ENCODE data around the gene FAM90A26.
A peak's percentile ranks its signal among the peaks of the same experiment; 100 is the strongest.
"Not testable (repeated sequence)": the region's sequence is repeated elsewhere in the genome, so short reads cannot be mapped to it uniquely, and the experiment has no call there.

The FAM90A26 gene, protein sequence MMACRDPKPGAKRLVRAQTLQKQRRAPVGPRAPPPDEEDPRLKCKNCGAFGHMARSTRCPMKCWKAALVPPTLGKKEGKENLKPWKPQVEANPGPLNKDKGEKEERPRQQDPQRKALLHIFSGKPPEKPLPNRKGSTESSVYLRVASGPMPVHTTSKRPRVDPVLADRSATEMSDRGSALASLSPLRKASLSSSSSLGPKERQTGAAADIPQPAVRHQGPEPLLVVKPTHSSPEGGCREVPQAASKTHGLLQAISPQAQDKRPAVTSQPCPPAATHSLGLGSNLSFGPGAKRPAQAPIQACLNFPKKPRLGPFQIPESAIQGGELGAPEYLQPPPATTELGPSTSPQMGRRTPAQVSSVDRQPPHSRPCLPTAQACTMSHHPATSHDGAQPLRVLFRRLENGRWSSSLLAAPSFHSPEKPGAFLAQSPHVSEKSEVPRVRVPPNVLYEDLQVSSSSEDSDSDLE

DNA sequence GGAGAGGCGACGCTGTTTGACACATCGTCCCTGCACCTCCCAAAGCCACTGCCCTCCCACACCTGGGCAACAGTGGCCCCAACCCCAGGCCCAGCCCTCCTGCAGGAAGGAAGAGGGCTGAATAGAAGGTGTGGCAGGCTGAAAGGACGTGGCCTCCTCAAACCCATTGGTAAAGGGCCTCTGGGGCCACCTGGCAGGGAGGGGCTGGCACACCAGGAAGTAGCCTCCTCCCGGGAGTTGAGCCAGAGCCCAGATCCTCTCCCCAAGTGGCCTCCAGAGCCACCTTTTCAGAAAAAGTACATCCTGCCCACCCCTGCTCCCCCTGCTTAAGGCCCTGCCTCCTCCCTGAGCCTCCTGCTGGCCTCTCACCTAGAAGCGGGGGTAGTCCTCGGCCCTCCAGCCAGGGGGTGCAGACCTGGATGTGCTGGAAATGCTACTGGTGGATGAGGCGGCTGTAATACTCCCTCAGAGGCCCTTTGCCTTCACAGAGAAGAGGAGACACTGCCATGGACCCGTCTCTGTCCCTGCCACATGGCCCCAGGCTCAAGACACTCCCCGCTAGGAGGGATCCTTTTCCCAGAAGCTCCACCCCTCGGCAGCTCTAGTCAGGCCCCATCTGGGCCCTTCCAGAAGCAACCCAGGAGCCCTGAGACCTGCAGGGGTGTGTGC lies at the start of gene FAM90A26:
Gene FAM90A26 (plus strand): TSS at position 619 of the 669 bp plus-strand sequence. CDS start 2,764 bp downstream, outside the sequence.
- DNase-seq = not testable (repeated sequence)

DNA sequence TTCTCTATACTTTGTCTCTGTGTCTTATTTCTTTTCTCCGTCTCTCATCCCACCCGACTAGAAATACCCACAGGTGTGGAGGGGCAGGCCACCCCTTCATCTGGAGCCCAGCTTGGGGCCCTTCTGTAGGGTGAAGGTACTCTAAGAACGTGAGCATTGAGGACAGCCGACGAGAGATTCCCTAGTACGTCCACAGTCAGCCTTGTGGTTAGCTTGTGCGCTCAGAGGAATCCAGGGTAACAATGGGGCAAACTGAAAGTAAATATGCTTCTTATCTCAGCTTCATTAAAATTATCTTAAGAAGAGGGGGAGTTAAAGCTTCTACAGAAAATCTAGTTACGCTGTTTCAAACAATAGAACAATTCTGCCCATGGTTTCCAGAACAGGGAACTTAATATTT lies 47.5 kb upstream of the FAM90A26 start:
- not testable (repeated sequence) for DNase-seq

DNA sequence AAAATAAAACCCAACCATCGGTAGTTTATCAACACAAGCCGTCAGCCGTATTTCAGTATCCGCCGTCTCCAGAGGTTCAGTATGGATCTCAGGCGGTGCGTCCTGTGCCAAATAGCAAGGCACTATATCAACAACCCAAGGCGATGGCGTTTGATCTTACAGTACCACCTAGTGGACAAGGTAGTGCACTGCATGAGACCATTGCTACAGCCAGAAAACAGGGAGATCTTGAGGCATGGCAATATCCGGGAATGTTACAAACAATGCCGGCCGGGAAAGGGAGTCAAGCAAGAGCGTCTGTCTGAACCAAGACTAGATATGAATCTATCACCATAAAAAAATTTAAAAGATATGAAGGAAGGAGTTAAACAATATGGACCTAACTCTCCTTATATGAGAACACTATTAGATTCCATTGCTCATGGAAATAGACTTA lies 46.6 kb upstream of the FAM90A26 start:
- DNase-seq = not testable (repeated sequence)

DNA sequence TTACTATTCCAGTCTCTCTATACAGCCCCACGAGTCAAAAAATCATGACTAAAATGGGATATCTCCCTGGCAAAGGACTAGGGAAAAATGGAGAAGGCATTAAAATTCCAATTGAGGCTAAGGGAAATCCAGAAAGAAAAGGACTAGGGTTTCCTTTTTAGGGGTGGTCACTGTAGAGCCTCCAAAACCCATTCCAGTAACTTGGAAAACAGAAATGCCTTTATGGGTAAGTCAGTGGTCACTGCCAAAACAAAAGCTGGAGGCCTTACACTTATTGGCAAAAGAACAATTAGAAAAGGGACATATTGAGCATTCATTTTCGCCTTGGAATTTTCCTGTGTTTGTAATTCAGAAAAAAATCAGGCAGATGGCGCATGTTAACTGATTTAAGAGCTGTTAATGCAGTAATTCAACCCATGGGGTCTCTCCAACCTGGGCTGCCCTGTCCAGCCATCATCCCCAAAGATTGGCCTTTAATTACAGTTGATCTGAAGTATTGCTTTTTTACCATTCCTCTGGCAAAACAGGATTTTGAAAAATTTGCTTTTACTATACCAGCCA lies 44.5 kb upstream of the FAM90A26 start:
- not testable (repeated sequence) for DNase-seq

DNA sequence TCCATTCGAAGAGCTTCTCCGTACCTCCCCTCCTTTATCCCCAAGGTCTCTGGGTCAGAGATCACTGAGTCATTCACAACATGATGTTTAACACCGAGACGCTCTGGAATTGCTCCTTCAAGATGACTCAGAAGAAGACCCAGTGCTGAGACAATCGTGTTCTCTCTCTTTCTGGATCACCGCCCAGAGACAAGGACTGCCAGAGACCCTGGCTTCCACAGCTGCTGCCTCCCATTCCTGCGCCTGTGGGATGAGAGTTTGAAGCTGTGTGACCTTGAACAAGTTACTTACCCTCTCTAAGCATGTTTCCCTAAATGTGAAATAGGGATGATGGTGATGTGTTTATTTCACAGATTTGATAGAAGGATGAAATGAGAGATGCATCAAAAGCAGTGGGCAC lies 38.8 kb upstream of the FAM90A26 start:
- not testable (repeated sequence) for DNase-seq

DNA sequence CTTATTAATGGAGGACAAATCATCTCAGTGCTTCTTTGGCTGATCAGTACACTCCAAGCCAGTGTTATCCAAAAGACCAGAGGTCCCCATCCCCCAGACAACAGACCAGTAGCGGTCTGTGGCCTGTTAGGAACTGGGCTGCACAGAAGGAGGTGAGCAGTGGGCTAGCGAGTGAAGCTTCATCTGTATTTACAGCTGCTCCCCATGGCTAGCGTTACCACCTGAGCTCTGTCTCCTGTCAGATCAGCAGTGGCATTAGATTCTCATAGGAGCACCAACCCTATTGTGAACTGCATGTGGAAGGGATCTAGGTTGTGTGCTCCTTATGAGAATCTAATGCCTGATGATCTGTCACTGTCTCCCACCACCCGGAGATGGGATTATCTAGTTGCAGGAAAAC lies 37.4 kb upstream of the FAM90A26 start:
- not testable (repeated sequence) for DNase-seq

DNA sequence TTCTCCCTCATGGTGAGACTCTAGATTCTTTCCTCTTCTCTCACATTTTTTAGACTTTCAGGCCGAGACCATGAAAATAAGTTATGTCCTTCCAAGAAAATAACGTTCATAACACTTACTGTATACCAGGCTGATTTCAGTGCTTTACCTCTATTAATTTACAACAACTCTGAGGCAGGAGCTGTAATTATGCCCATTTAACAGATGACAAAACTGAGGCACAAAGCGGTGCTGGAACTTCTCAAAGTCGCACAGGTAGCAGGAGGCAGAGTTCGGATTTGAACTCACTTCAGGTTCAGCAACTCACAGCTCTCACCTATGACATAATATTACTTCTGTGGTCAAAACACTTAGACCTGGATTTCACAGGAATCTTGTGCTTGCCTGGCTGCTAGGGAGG lies 36.2 kb upstream of the FAM90A26 start:
- not testable (repeated sequence) for DNase-seq

DNA sequence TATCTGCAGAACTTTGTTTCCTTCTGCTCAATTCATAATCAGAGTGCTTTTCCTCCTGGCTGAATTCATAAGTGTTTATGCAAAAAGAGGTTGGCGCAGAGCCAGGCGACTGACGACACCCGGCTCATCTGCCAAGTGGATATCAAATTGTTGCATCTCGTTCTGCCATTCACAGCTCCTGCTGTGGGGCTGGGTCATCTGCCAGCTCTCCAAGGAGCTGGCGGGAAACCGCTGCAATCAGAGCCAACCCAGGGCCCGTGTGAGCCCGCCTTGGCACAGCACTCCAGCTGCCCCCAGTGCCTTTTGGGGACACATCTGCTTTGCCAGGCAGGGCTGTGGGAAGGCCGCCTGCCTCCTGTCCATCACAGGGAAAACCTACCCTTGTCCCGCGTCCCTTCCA lies 35.7 kb upstream of the FAM90A26 start:
- DNase-seq = not testable (repeated sequence)

DNA sequence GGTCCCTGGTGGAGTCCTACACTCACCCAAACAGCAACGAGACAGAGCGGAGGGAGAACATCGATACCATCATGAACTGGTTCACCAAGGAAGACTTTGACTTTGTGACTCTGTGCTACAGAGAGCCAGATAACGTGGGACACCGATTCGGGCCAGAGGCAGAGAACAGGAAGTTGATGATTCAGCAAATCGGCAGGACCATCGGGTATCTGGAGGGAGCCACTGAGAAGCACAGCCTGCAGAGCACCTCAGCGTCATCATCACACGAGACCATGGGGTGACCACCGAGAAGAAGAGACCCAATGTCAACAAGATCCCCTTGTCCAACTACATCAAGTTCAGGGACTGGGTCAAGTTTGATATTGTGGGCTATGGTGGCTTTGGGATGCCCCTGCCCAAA lies 29.2 kb upstream of the FAM90A26 start:
- not testable (repeated sequence) for DNase-seq

DNA sequence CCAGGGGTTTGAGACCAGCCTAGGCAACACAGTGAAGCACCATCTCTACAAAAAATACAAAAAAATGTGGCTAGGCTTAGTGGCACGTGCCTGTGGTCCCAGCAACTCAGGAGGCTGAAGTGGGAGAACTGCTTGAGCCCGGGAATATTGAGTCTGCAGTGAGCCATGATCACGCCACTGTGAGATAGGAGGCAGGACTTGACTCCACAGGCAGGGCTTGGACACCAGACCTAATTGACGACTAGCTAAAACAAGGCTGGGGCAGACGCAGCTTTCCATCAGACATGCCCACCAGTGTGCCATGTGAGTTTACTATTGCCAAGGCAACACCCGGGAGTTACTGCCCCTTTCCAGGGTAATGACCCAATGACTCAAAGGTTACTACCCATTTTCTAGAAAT lies 27.4 kb upstream of the FAM90A26 start:
- DNase-seq = not testable (repeated sequence)

DNA sequence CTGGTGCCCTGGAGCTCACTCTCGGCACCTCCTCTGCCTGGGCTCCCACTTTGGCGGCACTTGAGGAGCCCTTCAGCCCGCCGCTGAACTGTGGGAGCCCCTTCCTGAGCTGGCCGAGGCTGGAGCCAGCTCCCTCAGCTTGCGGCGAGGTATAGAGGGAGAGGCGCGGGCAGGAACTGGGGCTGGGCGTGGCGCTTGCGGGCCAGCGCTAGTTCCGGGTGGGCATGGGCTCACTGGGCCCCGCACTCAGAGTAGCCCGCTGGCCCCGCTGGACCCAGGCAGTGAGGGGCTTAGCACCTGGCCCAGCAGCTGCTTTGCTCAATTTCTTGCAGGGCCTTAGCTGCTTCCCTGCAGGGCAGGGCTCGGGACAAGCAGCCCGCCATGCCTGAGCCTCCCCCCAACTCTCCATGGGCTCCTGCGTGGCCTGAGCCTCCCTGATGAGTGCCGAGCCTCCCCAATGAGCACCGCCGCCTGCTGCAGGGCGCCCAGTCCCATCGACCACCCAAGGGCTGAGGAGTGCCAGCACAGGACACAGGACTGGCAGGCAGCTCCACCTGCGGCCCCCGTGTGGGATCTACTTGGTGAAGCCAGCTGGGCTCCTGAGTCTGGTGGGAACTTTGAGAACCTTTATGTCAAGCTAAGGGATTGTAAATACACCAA lies 26.7 kb upstream of the FAM90A26 start:
- DNase-seq = no peak

DNA sequence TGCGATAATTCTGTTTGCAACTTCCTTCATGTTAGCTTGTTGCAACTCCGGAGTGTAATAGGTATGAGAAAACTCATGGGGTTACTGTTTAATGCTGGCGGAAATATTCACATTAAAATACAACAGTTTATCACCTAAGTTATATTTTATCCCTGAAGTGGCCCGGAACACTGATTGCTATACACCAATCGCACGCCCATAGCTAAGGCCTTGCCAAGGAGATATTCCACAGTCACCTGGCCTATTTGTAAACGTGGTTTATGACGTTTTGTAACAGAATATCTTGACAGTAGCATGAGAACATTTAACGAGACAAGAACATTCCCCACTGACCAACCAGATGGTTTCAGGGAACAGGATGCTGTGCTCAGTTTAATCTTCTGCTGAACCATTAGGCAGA lies 23.2 kb upstream of the FAM90A26 start:
- no peak for DNase-seq

DNA sequence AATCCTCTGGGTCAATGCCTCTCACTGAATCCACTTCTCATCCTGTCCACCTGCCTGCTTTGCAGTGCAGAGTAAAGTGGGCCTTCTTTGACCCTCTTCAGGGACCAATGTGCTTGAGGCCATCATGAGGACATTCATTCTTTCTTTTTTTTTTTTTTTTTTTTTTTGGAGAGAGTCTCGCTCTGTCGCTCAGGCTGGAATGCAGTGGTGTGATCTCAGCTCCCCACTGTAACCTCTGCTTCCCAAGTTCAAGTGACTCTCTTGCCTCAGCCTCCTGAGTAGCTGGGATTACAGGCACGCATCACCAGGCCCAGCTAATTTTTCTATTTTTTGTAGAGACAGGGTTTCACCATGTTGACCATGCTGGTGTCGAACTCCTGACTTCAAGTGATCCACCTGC lies 22.8 kb upstream of the FAM90A26 start:
- not testable (repeated sequence) for DNase-seq

DNA sequence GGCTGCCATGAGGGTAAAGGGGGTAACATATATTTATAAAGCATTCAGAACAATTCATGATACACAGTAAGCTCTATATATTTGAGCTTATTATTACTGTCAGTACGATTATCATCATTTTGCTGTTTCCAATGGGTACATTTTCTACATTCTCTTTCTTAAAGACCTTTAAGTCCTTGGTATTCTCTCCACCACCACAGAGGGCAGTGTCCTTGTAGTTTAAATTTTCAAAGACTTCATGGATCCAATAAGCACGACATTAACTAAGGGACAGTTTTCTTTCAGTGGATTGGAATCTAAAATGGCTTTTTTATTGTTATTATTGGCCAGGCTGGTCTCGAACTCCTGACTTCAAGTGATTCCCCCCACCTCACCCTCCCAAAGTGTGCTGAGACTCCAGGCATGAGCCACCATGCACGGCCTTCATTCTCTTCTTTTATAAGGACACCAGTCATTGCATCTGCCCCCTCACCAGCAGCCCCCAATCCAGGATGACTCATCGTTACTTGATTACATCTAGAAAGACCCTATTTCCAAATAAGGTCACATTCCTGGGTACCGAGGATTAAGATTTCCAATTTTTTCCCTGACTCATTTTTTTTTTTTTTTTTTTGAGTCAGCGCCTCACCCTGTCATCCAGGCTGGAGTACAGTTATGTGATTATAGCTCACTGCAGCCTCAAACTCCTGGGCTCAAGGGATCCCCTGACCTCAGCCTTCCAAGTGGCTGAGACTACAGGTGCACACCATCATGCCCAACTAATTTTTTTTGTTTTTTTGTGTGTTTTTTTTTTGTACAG lies 21.4 kb upstream of the FAM90A26 start:
- DNase-seq = not testable (repeated sequence)

DNA sequence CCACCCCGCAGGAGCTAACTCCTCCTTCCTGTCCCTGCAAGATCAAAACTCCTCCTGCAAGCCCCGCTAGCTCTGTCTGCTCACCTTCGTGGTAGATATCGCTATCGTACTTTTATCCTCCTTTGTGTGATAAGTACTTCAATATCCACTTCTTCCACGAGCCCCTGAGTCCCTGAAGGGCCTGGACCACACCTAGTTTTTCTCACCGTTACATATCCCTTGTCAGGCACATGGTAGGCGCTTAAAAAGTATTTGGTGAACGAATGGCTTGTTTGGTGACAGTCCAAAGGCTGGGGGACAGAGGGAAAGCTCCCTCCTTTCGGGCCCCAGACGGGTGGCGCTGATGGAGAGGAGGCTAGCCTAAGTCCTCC lies 18.4 kb upstream of the FAM90A26 start:
- not testable (repeated sequence) for DNase-seq

DNA sequence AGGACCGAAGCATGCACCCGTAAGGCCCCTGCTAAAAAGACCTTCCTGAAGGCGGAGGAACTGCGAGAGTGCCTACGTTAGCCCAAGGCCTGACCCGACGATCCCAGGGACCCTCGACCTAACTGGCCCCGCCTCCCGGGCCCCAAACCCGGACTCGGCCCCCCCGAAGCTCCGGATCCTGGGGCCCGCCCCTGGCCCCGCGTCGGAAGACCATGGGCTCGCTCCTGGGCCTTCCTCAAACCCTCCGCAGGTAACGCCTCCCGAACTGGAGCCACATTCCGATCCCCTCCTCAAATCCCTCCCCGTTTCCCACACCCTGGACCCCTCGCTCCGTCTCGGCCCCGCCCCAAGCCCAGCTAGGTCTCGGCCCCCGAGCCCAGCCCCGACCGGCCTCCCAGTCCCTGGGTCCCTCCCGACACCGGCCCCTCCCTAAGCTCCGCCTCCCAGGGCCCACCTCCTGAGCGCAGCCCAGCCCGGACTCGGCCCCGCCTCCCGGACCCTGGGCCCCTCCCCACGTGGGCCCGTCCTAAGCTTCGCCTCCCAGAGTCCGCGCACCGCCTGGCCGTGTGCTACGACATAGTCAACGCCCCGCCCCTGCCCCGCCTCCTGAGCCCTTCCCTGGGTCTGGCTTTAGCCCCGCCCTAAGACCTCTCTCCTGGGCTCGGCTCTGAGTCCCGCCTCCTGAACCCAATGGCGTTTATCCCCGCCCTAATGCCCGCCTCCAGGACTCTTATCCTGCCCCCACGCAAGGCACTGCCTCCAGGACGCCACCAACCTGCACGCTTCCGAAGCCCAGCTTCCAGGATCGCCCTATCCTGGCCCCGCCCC lies 17.8 kb upstream of the FAM90A26 start:
- DNase-seq = peak; percentile 8

DNA sequence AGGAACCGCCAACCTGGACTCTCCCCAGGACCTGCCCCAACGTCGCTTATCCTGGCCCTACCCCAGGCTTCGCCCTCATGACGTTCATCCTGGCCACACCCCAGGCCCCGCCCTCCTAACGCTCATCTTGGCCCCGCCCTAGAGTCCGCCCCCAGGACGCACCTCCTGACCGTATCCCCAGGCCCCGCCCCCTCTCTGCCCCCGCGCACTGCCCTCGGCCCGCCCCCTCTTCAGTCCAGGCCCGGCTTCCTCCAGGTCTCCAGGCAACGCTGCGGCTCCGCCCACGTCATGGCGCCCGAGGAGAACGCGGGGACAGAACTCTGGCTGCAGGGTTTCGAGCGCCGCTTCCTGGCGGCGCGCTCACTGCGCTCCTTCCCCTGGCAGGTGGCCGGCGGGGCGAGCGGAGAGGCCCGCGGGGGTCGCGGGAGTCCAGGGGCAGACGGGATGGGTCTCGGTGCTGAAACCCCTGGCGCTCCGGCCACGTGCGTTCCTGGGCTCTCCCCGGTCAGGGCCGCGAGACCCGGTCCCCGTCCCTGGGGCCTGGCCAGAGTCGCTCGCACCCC lies 17.1 kb upstream of the FAM90A26 start:
- peak; percentile 0 for DNase-seq

DNA sequence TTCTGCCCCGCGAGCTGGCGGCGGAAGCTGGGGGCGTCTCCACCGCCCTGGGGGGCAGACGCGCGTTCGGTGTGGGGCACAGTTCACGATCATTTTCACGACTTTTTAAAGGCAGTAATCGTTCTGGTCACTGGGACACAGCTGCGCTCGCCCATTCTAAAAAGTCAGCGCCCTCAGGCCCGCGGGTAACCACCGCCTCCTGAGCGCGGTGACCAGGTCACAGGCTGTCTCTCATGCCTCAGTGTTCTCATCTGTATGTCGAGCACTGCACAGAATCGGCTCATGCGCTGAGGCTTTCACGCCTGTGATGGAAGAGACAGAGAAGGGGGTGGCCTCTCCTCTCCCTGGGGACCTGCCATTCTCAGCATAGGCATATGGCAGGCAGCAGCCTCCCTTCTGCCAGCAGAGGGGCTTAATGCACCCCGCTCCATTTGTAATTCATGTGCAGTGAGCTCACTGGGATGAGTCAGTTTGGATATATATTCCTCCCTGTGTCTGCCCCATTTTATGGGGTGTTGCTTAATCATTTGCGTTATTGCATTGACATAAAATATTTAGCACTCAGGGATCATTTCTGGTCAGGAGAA lies 16.5 kb upstream of the FAM90A26 start:
- not testable (repeated sequence) for DNase-seq

DNA sequence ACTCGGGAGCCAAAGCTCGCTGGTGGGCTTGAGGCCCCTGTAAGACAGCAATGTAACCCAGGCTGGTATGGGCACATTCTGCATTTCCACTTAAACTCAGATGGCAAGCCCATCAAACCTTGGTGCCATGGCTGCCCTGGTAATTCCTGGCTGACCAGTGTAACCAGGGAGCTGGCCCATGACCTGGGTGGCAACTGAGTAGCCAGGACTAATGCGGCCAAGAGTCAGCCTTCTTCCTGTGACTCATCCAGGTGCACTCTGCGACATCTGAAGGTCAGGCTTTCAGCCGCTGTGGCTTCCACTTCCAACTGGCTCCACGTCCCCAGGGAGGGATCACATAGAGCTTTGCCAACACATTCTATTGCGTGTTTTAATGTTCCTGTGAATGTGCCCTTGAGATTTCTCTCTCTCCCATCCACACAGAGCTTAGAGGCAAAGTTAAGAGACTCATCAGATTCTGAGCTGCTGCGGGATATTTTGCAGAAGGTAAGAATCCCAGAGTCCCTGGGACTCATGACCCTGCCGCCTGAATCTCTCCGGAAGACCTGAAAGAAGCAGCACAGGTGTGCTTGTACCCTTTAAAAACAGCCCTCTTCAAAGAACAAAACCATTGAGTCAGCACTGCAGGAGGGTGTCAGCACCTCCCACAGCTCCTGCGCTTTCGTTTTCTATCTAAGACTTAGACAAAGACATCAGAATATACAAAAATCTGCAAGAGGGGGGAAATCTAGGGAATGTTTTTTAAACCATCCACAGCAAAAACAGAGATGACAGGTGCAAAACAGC lies 14.9 kb upstream of the FAM90A26 start:
- not testable (repeated sequence) for DNase-seq

DNA sequence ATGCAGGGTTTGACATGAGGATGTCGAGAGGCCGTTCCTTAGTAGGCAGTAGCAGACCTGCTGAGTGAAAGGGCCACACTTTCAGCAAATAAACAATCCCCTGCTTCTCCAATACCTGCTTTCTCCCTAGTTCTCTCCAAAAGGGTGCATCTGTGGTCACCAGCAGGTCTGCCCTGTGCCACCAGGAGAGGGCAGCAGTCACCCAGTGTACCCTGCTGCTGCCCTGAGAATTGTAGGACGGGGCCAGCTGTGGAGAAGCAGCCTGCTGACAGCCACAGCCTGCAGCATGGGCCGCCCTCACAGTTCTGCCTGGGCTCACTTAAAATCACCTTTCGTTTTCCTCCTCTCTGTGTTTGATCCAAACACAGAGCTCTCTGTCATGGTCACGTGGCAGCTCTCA lies 11.8 kb upstream of the FAM90A26 start:
- not testable (repeated sequence) for DNase-seq

Measured in NCI-H1436 treated with DMSO at 0.1 percent for 48 hours (cell line).